IMR-90 (cell line): Measurements from ENCODE around the gene MICA. TPM values are rescaled to one million over a fixed set of nuclear protein-coding genes. Genes with fewer than 3 reads are reported as not detected.

ENCODE experiments used
- ATAC-seq: fragments of 200-7000 bp; cut with Tn5 transposase; 2 replicates; pipeline ENCODE4 v1.9.1; 2020; ENCODE audit warnings: low read depth, mild to moderate bottlenecking, moderate library complexity
- BruUV-seq: library from RNA; stranded (reverse); fragments of 400-500 nt; replicated peaks from 2 replicates; lab custom pipeline; 2021; lab: Mats Ljungman, UMichigan
- CTCF ChIA-PET: fragments of 300-600 bp; formaldehyde crosslinking; extraction: SDS; loops from one replicate; lab custom pipeline; 2021; ENCODE audit warnings: antibody characterized with exemption; lab: Yijun Ruan, JAX
- POLR2A ChIA-PET: fragments of 300-600 bp; sonication (Branson Sonifier 250); formaldehyde crosslinking; loops from one replicate; lab custom pipeline; 2022; ENCODE audit warnings: antibody characterized with exemption; ENCODE audit not compliant: unreplicated experiment; lab: Charles Lee
- DNase-seq: peaks from one replicate; pipeline ENCODE4 v3.0.0; 2013
- H2AFZ ChIP-seq: replicated peaks from 2 replicates; pipeline ENCODE3; 2013; ENCODE audit warnings: low read length, mild to moderate bottlenecking; ENCODE audit not compliant: poor library complexity
- H2AK5ac ChIP-seq: 2 replicates; pipeline ENCODE4 v1.6.1; 2013; ENCODE audit warnings: low read depth, low read length, inconsistent platforms
- H2AK9ac ChIP-seq: replicated peaks from 2 replicates; pipeline ENCODE3; 2013; ENCODE audit warnings: mild to moderate bottlenecking, low read depth, low read length, moderate library complexity; ENCODE audit not compliant: poor library complexity
- H2BK120ac ChIP-seq: 2 replicates; pipeline ENCODE4 v1.6.1; 2013; ENCODE audit warnings: low read depth, low read length, inconsistent platforms
- H2BK15ac ChIP-seq: 3 replicates; pipeline ENCODE4 v1.6.1; 2013; ENCODE audit warnings: low read depth, low read length, inconsistent platforms
- H2BK20ac ChIP-seq: 2 replicates; pipeline ENCODE4 v1.6.1; 2013; ENCODE audit warnings: low read depth, mild to moderate bottlenecking, inconsistent platforms, low read length, moderate library complexity
- H2BK5ac ChIP-seq: 2 replicates; pipeline ENCODE4 v1.6.1; 2013; ENCODE audit warnings: mild to moderate bottlenecking, low read depth, low read length, inconsistent platforms; ENCODE audit not compliant: poor library complexity, severe bottlenecking
- H3K14ac ChIP-seq: replicated peaks from 2 replicates; pipeline ENCODE4 v1.6.1; 2013; ENCODE audit warnings: low read depth, low read length, inconsistent platforms
- H3K18ac ChIP-seq: 2 replicates; pipeline ENCODE4 v1.6.1; 2013; ENCODE audit warnings: low read depth, low read length, control low read depth
- H3K23ac ChIP-seq: 2 replicates; pipeline ENCODE4 v1.6.1; 2013; ENCODE audit warnings: low read depth, low read length, inconsistent platforms
- H3K27ac ChIP-seq: 2 replicates; pipeline ENCODE4 v1.5.1; 2013; ENCODE audit warnings: mild to moderate bottlenecking, control low read depth, low read length; ENCODE audit not compliant: insufficient read depth
- H3K27me3 ChIP-seq: 2 replicates; pipeline ENCODE4 v1.6.1; 2013; ENCODE audit warnings: low read length; ENCODE audit not compliant: control insufficient read depth, insufficient read depth
- H3K36me3 ChIP-seq: 2 replicates; pipeline ENCODE4 v1.6.1; 2013; ENCODE audit warnings: low read length, mixed read lengths; ENCODE audit not compliant: control insufficient read depth, insufficient read depth
- H3K4ac ChIP-seq: 2 replicates; pipeline ENCODE4 v1.6.1; 2013; ENCODE audit warnings: low read depth, low read length, inconsistent platforms
- H3K4me1 ChIP-seq: 2 replicates; pipeline ENCODE4 v1.6.1; 2013; ENCODE audit warnings: low read length, mixed read lengths; ENCODE audit not compliant: control insufficient read depth, insufficient read depth
- H3K4me2 ChIP-seq: 2 replicates; pipeline ENCODE4 v1.6.1; 2013; ENCODE audit warnings: low read depth, mild to moderate bottlenecking, control low read depth, low read length, moderate library complexity
- H3K4me3 ChIP-seq: 2 replicates; pipeline ENCODE4 v1.5.1; 2013; ENCODE audit warnings: low read depth, mild to moderate bottlenecking, control low read depth, low read length, moderate library complexity; ENCODE audit not compliant: insufficient read depth
- H3K56ac ChIP-seq: 2 replicates; pipeline ENCODE4 v1.6.1; 2013; ENCODE audit warnings: low read length, inconsistent platforms; ENCODE audit not compliant: insufficient read depth; ENCODE audit errors: extremely low read depth
- H3K79me1 ChIP-seq, 2 experiments: 2 replicates each; pipeline ENCODE4 v1.6.1; 2013; ENCODE audit warnings: low read length in 2 of 2, inconsistent platforms in 1 of 2, low read depth in 1 of 2
- H3K9ac ChIP-seq: 2 replicates; pipeline ENCODE4 v1.6.1; 2013; ENCODE audit warnings: low read depth, low read length, control low read depth
- H3K9me1 ChIP-seq: 2 replicates; pipeline ENCODE4 v1.6.1; 2013; ENCODE audit warnings: low read length, inconsistent platforms; ENCODE audit not compliant: insufficient read depth
- H3K9me3 ChIP-seq: 2 replicates; pipeline ENCODE4 v1.6.1; 2013; ENCODE audit warnings: low read length; ENCODE audit not compliant: control insufficient read depth, insufficient read depth
- H4K20me1 ChIP-seq: 2 replicates; pipeline ENCODE4 v1.6.1; 2013; ENCODE audit warnings: low read length, inconsistent platforms; ENCODE audit not compliant: insufficient read depth
- H4K5ac ChIP-seq: 2 replicates; pipeline ENCODE4 v1.6.1; 2013; ENCODE audit warnings: mild to moderate bottlenecking, low read depth, low read length, control low read depth
- H4K8ac ChIP-seq, 2 experiments: 2 replicates each; pipeline ENCODE4 v1.6.1; 2013; ENCODE audit warnings: low read depth in 2 of 2, low read length in 2 of 2, control low read depth in 1 of 2, inconsistent platforms in 1 of 2
- H4K91ac ChIP-seq: 2 replicates; pipeline ENCODE4 v1.6.1; 2013; ENCODE audit warnings: low read depth, low read length, inconsistent platforms; ENCODE audit not compliant: insufficient read depth
- BHLHE40 ChIP-seq: fragments of 150-350 bp; IDR thresholded peaks from 2 replicates; pipeline ENCODE4 v1.6.1; 2016; ENCODE audit warnings: mild to moderate bottlenecking, low read depth, low read length
- CEBPB ChIP-seq: IDR thresholded peaks from 2 replicates; pipeline ENCODE4 v1.6.1; 2012; ENCODE audit warnings: low read depth, low read length, improper control_type of control experiment
- CHD1 ChIP-seq: IDR thresholded peaks from 2 replicates; pipeline ENCODE4 v1.6.1; 2012; ENCODE audit warnings: low read depth, low read length, improper control_type of control experiment
- FOS ChIP-seq: fragments of 150-350 bp; IDR thresholded peaks from 2 replicates; pipeline ENCODE4 v1.6.1; 2016; ENCODE audit warnings: low read depth, low read length
- MAFK ChIP-seq: IDR thresholded peaks from 2 replicates; pipeline ENCODE4 v1.6.1; 2012; ENCODE audit warnings: low read depth, low read length, improper control_type of control experiment
- MAZ ChIP-seq: IDR thresholded peaks from 2 replicates; pipeline ENCODE4 v1.6.1; 2012; ENCODE audit warnings: low read depth, mild to moderate bottlenecking, low read length, improper control_type of control experiment, moderate library complexity, borderline replicate concordance
- MXI1 ChIP-seq: IDR thresholded peaks from 2 replicates; pipeline ENCODE4 v1.6.1; 2012; ENCODE audit warnings: low read depth, mild to moderate bottlenecking, low read length, moderate library complexity, borderline replicate concordance
- NFE2L2 ChIP-seq: fragments of 150-350 bp; IDR thresholded peaks from 2 replicates; pipeline ENCODE4 v1.6.1; 2016; ENCODE audit warnings: low read depth, mild to moderate bottlenecking, low read length
- POLR2A ChIP-seq: IDR thresholded peaks from 2 replicates; pipeline ENCODE4 v1.6.1; 2012; ENCODE audit warnings: mild to moderate bottlenecking, low read depth, low read length
- RAD21 ChIP-seq: IDR thresholded peaks from 2 replicates; pipeline ENCODE4 v1.6.1; 2012; ENCODE audit warnings: low read length, improper control_type of control experiment
- RCOR1 ChIP-seq: IDR thresholded peaks from 2 replicates; pipeline ENCODE4 v1.6.1; 2012; ENCODE audit warnings: mild to moderate bottlenecking, low read length, improper control_type of control experiment; ENCODE audit not compliant: insufficient replicate concordance
- RFX5 ChIP-seq: IDR thresholded peaks from 2 replicates; pipeline ENCODE4 v1.8.0; 2012; ENCODE audit warnings: low read depth, mild to moderate bottlenecking, low read length, moderate library complexity
- SMC3 ChIP-seq: fragments of 150-350 bp; IDR thresholded peaks from 2 replicates; pipeline ENCODE4 v1.6.1; 2016; ENCODE audit warnings: low read depth, mild to moderate bottlenecking, antibody characterized with exemption, low read length, moderate library complexity
- WGBS, 2 experiments: methylation state at CpG; one replicate each; pipeline versions ENCODE4 v1.1.5 to v1.1.7; 2013; ENCODE audit warnings: missing lambda C conversion rate in 2 of 2; ENCODE audit not compliant: insufficient read length in 1 of 2; ENCODE audit errors: extremely low coverage in 2 of 2; 5-methylcytosine and 5-hydroxymethylcytosine counted together
- dilution Hi-C: fragments of 300-500 bp; cut with HindIII; formaldehyde crosslinking; loops from one replicate; pipeline ENCODE4 v1.14.3; 2018; ENCODE audit warnings: low sequenced_read_pairs; ENCODE audit not compliant: unreplicated experiment
- in situ Hi-C: fragments of 300-500 bp; cut with MboI; formaldehyde crosslinking; loops from 3 replicates; pipeline ENCODE4 v1.14.3; 2019; ENCODE audit warnings: low sequenced_read_pairs, inconsistent platforms, mixed read lengths
- intact Hi-C: fragments of 100-400 bp; cut with micrococcal nuclease; formaldehyde crosslinking; loops from 2 replicates; pipeline ENCODE4 v1.10.0; 2022
- polyA plus RNA-seq, 3 experiments: library from polyadenylated mRNA; depleted of rRNA; stranded (reverse); fragments of >200 nt; gene quantifications; 2 replicates each; pipeline ENCODE4 v1.2.3, GENCODE V29; 2012; ENCODE audit warnings: low replicate concordance in 1 of 3
- total RNA-seq: library from RNA; depleted of rRNA; stranded (reverse); fragments of >200 nt; gene quantifications from 2 replicates; pipeline ENCODE4 v1.2.3, GENCODE V29; 2012
- TF ChIP-seq, protein P1 (sequence below): fragments of 150-350 bp; IDR thresholded peaks from 2 replicates; pipeline ENCODE4 v1.6.1; 2017; ENCODE audit warnings: mild to moderate bottlenecking, antibody characterized with exemption, low read length, low read depth
- TF ChIP-seq, protein P2 (sequence below): conservative IDR thresholded peaks from 2 replicates; pipeline ENCODE4 v1.5.1; 2012; ENCODE audit warnings: mild to moderate bottlenecking, low read depth, low read length, improper control_type of control experiment
- TF ChIP-seq, protein P3 (sequence below): fragments of 150-350 bp; IDR thresholded peaks from 2 replicates; pipeline ENCODE4 v1.6.1; 2016; ENCODE audit warnings: low read depth, mild to moderate bottlenecking, low read length, moderate library complexity, borderline replicate concordance

MICA gene
- total and polyA plus RNA-seq, 2 of the 4 experiments (the other 2 are of a cell fraction) = 55.9 to 67.7 TPM

DNA sequence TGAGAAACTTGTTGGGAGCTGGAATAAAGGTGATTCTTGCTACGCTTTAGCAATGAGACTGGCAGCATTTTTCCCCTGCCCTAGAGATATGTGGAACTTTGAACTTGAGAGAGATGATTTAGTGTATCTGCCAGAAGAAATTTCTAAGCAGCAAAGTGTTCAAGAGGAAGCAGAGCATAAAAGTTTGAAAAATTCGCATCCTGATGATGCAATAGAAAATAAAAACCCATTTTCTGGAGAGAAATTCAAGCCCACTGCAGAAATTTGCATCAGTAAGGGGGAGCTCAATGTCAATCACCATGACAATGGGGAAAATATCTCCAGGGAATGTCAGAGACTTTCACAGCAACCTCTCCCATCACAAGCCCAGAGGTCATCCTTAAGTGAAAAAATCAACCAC, 35.3 kb downstream of the MICA start:
- Histone ChIP-seq H2AK5ac (no peak overlapping the region), H2AK9ac (no peak overlapping the region), H4K91ac (no peak overlapping the region), H2BK15ac (no peak overlapping the region), H3K36me3 (no peaks in the 10 kb centered on the region), H3K27ac (no peak overlapping the region), H4K8ac (no peak overlapping the region), H3K18ac (no peak overlapping the region), H4K5ac (no peak overlapping the region), H2BK20ac (no peak overlapping the region), H3K4me1 (peaks cover 2% of the 10 kb centered on the region; the same call in 1 of the 2 replicates), H3K9ac (no peak overlapping the region), H3K4me2 (no peak overlapping the region), H2AFZ (no peak overlapping the region), H3K9me1 (no peaks in the 10 kb centered on the region), H3K9me3 (peaks cover 10% of the 10 kb centered on the region; the same call in 1 of the 2 replicates), H3K27me3 (peaks cover 17% of the 10 kb centered on the region), H3K4me3 (no peak overlapping the region), H3K23ac (no peak overlapping the region), H4K20me1 (0 out of 2 replicates have a peak, but pooled peaks cover 3% of the 10 kb centered on the region), H3K79me1 (no peaks in the 10 kb centered on the region), H2BK5ac (no peak overlapping the region), H3K14ac (no peak overlapping the region), H3K4ac (no peak overlapping the region), H2BK120ac (no peak overlapping the region), H3K56ac (no peak overlapping the region)
- WGBS, 2 experiments = 60% methylated on average over 2 of the region's 2 CpGs; no CpG with 5 or more reads in 1 of the 2 experiments
- ATAC-seq (no peak), DNase-seq (no peak)
- POLR2A ChIA-PET = no interaction called here
- TF ChIP-seq, protein P1, sequence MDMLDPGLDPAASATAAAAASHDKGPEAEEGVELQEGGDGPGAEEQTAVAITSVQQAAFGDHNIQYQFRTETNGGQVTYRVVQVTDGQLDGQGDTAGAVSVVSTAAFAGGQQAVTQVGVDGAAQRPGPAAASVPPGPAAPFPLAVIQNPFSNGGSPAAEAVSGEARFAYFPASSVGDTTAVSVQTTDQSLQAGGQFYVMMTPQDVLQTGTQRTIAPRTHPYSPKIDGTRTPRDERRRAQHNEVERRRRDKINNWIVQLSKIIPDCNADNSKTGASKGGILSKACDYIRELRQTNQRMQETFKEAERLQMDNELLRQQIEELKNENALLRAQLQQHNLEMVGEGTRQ = no peak
- TF ChIP-seq RFX5 (no peak), FOS (no peak), MXI1 (no peak), CHD1 (no peak), BHLHE40 (no peak), MAZ (no peak), POLR2A (no peak), MAFK (no peak), NFE2L2 (no peak), CEBPB (no peak), RAD21 (no peak), SMC3 (no peak), RCOR1 (no peak)
- TF ChIP-seq, protein P2, sequence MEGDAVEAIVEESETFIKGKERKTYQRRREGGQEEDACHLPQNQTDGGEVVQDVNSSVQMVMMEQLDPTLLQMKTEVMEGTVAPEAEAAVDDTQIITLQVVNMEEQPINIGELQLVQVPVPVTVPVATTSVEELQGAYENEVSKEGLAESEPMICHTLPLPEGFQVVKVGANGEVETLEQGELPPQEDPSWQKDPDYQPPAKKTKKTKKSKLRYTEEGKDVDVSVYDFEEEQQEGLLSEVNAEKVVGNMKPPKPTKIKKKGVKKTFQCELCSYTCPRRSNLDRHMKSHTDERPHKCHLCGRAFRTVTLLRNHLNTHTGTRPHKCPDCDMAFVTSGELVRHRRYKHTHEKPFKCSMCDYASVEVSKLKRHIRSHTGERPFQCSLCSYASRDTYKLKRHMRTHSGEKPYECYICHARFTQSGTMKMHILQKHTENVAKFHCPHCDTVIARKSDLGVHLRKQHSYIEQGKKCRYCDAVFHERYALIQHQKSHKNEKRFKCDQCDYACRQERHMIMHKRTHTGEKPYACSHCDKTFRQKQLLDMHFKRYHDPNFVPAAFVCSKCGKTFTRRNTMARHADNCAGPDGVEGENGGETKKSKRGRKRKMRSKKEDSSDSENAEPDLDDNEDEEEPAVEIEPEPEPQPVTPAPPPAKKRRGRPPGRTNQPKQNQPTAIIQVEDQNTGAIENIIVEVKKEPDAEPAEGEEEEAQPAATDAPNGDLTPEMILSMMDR = no peak
- TF ChIP-seq, protein P3, sequence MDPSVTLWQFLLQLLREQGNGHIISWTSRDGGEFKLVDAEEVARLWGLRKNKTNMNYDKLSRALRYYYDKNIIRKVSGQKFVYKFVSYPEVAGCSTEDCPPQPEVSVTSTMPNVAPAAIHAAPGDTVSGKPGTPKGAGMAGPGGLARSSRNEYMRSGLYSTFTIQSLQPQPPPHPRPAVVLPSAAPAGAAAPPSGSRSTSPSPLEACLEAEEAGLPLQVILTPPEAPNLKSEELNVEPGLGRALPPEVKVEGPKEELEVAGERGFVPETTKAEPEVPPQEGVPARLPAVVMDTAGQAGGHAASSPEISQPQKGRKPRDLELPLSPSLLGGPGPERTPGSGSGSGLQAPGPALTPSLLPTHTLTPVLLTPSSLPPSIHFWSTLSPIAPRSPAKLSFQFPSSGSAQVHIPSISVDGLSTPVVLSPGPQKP = no peak
- CTCF ChIA-PET = no interaction called here
- in situ Hi-C loops = no loop called here
- BruUV-seq = no TSS peak
- dilution Hi-C loops = no loop called here
- intact Hi-C loops = no loop called here
